DMS153 treated with DMSO at 0.1 percent for 48 hours (cell line): ENCODE measurements around the gene CFAP53.
A peak's percentile ranks its signal among the peaks of the same experiment; 100 is the strongest.

ENCODE experiments used
- DNase-seq: peaks from one replicate; lab custom pipeline; 2025; ENCODE audit not compliant: unreplicated experiment; lab: John Stamatoyannopoulos, UW

The CFAP53 gene

GRCh38 chr18:50196261-50196660 lies 70.0 kb downstream of the CFAP53 start:
- DNase-seq, result no peak

GRCh38 chr18:50195689-50196088 lies 70.6 kb downstream of the CFAP53 start:
- DNase-seq, result no peak

DNA sequence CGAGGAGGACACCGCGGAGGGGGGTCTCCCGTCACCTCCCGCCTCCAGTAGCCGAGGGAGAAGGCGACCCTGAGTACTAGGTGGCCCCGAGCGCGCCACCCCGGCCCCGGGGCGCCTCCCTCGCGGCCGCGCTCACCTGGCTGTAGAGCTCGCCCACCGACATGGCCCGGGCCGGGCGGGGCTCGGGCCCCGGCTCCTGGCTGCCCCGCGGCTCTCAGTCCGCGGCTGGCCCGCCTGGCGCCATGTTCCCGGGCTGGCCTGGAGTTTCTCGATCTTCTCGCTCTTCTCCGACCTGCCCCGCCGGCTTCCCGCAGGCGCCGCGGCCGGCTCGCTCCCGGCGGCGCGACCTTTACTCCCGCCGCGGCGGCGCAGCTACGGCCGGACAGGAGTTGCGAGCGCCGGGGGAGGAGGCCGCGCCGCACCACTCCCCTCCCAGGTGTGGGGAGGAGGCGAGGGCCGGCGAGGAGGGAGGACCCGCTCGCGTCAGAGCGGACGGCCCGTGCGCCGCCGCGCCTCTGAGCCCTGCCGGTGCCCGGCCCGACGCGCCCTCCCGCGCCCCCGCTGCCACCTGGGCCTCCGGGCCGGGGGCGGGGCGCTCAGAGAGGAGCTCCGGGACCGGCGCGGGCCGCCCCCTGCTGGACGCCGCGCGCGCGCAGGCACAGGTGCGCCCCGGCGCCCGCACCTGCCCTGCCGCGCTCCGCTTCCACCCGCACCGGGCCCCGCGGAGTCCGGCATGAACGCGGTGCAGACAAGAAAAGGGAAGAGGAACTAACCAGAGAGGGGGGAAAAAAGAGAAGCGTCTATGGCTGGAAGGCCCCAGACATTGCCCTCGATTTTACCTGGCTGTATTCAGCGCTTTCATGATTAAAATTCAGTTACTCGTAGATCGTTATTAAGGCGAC lies 71.4 kb downstream of the CFAP53 start, which contains the start of gene MYO5B:
MYO5B (minus strand) TSS at position 517 of the 902 bp plus-strand sequence; CDS start at position 163, 354 bp downstream.
- DNase-seq, result peak; percentile 59

- no peak for DNase-seq
These were observed 72.3 kb downstream of the CFAP53 start for GRCh38 chr18:50193796-50194630.

DNA sequence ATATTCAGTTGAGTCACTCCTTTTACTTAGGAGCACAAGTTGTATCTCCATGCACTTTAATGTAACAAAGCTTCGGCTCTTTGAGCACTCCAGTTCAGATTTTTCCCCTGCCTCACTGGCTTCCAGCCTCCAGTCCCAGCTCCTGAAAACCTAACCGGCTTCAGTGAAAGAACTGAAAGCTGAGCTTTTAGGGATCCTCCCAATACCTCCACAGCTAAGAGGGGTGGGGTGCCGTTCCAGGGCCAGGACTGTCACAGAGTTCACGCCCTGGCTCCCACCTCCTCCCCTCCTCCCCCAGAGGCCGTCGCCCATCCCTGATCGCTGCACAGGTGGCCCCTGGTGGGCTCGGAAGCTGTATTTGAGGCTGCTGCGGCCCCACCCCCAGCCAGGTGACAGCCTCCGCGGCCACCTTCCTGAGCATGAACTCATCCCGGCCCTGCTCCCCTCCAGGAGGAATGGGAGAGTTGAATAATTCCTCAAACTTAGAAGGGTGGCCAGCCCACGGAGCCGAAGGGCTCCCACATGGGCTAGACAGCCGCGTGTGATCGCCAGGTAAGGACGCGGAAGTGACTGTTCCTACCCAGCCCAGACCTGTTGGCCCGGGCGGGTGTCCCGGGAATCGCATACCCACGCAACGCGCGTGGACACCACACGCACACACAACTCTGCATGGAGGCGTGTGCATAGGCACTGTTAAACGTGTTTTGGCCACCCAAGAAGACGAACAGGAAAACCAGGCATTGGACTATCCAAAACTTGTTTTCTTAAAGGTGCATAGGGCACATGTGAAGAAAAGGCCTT lies 73.1 kb downstream of the CFAP53 start:
- DNase-seq, result no peak

GRCh38 chr18:50190926-50191325 lies 75.4 kb downstream of the CFAP53 start:
- DNase-seq, result no peak

- DNase-seq, result no peak
These were observed 76.1 kb downstream of the CFAP53 start for GRCh38 chr18:50190236-50190635.

DNA sequence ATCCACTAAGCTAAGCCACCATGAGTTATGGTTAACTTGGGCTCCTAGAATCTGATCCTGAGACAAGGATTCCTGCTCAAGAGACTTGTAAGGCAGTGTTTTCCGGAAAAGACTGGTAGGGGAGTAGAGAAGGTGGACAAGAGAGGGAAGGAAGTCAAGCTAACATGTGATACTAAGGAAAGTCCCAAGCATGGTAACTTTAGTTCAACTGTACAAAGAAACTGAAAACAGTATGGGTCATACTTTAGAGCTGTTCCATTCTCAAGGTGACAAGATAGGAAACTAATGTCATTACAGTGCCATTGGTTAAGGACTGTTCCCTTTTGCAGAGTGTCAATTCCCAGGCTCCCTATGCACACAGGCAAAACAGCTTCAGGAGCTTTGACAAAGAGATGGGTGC lies 77.1 kb downstream of the CFAP53 start:
- no peak for DNase-seq

DNA sequence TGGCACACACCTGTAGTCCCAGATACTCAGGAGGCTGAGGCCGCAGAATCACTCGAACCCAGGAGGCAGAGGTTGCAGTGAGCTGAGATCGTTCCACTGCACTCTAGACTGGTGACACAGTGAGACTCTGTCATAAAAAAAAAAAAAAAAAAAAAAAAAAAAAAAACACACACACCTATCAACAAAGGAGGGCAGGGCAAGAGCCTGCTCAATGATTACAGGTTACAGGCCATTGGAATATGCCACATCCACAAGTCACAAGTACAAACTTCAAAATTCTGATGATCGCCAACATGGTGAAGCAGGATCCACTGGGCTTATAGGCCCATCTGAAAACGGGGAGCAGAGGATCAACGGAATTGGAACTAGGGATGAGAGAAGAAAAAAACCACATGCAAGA lies 77.6 kb downstream of the CFAP53 start:
- DNase-seq, result no peak

DNA sequence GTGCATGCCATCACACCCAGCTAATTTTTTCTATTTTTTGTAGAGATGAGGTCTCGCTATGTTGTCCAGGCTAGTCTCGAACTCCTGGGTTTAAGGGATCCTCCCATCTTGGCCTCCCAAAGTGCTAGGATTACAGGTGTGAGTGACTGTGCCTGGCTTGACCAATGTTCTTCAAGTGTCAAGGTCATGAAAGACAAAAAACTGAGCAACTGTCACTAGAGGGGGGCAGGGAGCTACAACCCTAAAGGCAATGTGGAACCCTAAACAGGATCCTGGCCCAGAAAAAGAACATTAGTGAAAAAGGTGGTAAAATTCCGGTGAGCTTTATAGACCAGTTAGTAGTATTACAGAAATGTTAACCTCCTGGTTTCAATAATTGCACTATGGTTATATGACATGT lies 78.6 kb downstream of the CFAP53 start:
- no peak for DNase-seq

GRCh38 chr18:50186385-50186784 lies 79.9 kb downstream of the CFAP53 start:
- DNase-seq, result no peak

DNA sequence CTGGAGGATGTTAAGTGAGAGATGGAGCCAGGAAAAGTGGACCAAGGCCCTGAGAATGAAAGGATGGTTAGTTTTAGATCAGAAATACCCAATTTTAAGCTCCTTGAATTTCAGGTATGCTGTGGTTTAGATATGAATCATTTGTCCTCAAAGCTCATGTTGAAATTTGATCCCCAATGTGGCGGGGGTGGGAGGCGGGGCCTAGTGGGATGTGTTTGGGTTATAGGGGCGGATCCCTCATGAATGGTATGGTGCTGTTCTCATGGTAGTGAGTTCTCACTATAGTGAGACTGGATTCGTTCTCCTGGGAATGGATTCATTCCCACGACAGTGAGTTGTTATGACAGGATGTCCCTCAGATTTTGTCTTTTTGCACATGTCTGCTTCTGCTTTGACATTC lies 82.7 kb downstream of the CFAP53 start:
- no peak for DNase-seq

- no peak for DNase-seq
These were observed 83.8 kb downstream of the CFAP53 start for GRCh38 chr18:50182511-50182910.

DNA sequence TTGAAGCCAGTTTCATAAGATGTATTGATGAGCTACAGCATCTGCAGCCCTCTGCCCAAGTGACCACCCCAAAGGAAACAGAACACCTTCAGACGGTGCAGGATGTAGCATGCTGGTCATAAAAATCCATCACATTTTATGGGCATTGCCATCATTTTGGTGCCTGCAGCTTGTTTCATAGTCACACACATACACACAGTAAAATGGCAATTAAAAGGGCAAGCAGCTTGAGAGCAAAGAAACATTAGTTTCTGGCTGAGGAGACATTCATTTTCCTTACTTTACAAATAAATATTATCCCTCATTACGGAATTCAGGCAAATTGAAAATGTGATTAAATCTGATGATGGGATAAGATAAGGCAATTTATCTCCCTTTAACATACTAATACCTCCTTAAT lies 84.7 kb downstream of the CFAP53 start:
- DNase-seq, result no peak

- DNase-seq, result no peak
These were observed 86.8 kb downstream of the CFAP53 start for GRCh38 chr18:50179465-50179864.

- DNase-seq, result no peak
These were observed 88.9 kb downstream of the CFAP53 start for GRCh38 chr18:50177294-50177992.
